ENCODE data around the gene ASPHD2.

The ASPHD2 gene

GRCh38 chr22:26485806-26486390 lies 56.8 kb downstream of the ASPHD2 start:
- TF ChIP-seq CREB5 (CRISPR knock-in tag; IDR thresholded peaks at IDR 0.05; ENCODE audit: low read depth): no peak
- no peak for TF ChIP-seq ZFP3 (CRISPR knock-in tag; IDR thresholded peaks at IDR 0.05)
- no peak for TF ChIP-seq ZNF8 (CRISPR knock-in tag; IDR thresholded peaks at IDR 0.05)
- no peak for TF ChIP-seq SNAI2 (CRISPR knock-in tag; IDR thresholded peaks at IDR 0.05)
- no peak for TF ChIP-seq TOX (CRISPR knock-in tag; IDR thresholded peaks at IDR 0.05; ENCODE audit: borderline replicate concordance)
- TF ChIP-seq GLIS3 (CRISPR knock-in tag; IDR thresholded peaks at IDR 0.05): no peak
- no peak for TF ChIP-seq ISL1 (CRISPR knock-in tag; IDR thresholded peaks at IDR 0.05)
- TF ChIP-seq ARNTL (CRISPR knock-in tag; IDR thresholded peaks at IDR 0.05; ENCODE audit: borderline replicate concordance, low read depth): no peak
- ATAC-seq: no peak

GRCh38 chr22:26486394-26486793 lies 57.3 kb downstream of the ASPHD2 start:
- ATAC-seq: no peak
- TF ChIP-seq TSHZ2 (CRISPR knock-in tag; IDR thresholded peaks at IDR 0.05): no peak
- no peak for TF ChIP-seq OSR1 (CRISPR knock-in tag; IDR thresholded peaks at IDR 0.05)
- TF ChIP-seq CSRNP3 (CRISPR knock-in tag; IDR thresholded peaks at IDR 0.05): no peak
- TF ChIP-seq RARB (CRISPR knock-in tag; IDR thresholded peaks at IDR 0.05): no peak
- TF ChIP-seq ISL1 (CRISPR knock-in tag; IDR thresholded peaks at IDR 0.05): no peak
- no peak for TF ChIP-seq ZNF565 (CRISPR knock-in tag; conservative IDR thresholded peaks at IDR 0.05; ENCODE audit: low read depth)

GRCh38 chr22:26487996-26488395 lies 58.9 kb downstream of the ASPHD2 start:
- no peak for TF ChIP-seq PPARA (CRISPR knock-in tag; IDR thresholded peaks at IDR 0.05; ENCODE audit: borderline replicate concordance)
- TF ChIP-seq ESRRG (CRISPR knock-in tag; IDR thresholded peaks at IDR 0.05): no peak
- no peak for TF ChIP-seq ZC3H10 (CRISPR knock-in tag; IDR thresholded peaks at IDR 0.05)
- no peak for TF ChIP-seq BACH2 (CRISPR knock-in tag; IDR thresholded peaks at IDR 0.05; ENCODE audit: borderline replicate concordance)
- TF ChIP-seq ISL1 (CRISPR knock-in tag; IDR thresholded peaks at IDR 0.05): no peak
- TF ChIP-seq RARB (CRISPR knock-in tag; IDR thresholded peaks at IDR 0.05): no peak
- TF ChIP-seq TSHZ2 (CRISPR knock-in tag; IDR thresholded peaks at IDR 0.05): no peak
- TF ChIP-seq SNAI2 (CRISPR knock-in tag; IDR thresholded peaks at IDR 0.05): no peak
- ATAC-seq: no peak

GRCh38 chr22:26489447-26490036 lies 60.5 kb downstream of the ASPHD2 start:
- ATAC-seq: no peak
- TF ChIP-seq TSHZ2 (CRISPR knock-in tag; IDR thresholded peaks at IDR 0.05): no peak
- TF ChIP-seq POU6F1 (CRISPR knock-in tag; IDR thresholded peaks at IDR 0.05; ENCODE audit: borderline replicate concordance, low read depth): no peak
- no peak for TF ChIP-seq ZNF8 (CRISPR knock-in tag; IDR thresholded peaks at IDR 0.05)
- TF ChIP-seq OSR1 (CRISPR knock-in tag; IDR thresholded peaks at IDR 0.05): no peak
- no peak for TF ChIP-seq SNAI2 (CRISPR knock-in tag; IDR thresholded peaks at IDR 0.05)
- no peak for TF ChIP-seq ZNF70 (CRISPR knock-in tag; IDR thresholded peaks at IDR 0.05)
- no peak for TF ChIP-seq ISL1 (CRISPR knock-in tag; IDR thresholded peaks at IDR 0.05)
- no peak for TF ChIP-seq ZFP3 (CRISPR knock-in tag; IDR thresholded peaks at IDR 0.05)
- TF ChIP-seq GLIS3 (CRISPR knock-in tag; IDR thresholded peaks at IDR 0.05): no peak
- TF ChIP-seq TCF4 (CRISPR knock-in tag; IDR thresholded peaks at IDR 0.05; ENCODE audit: borderline replicate concordance): no peak
- no peak for TF ChIP-seq RARB (CRISPR knock-in tag; IDR thresholded peaks at IDR 0.05)
- TF ChIP-seq ESRRG (CRISPR knock-in tag; IDR thresholded peaks at IDR 0.05): no peak
- no peak for TF ChIP-seq ARNTL (CRISPR knock-in tag; IDR thresholded peaks at IDR 0.05; ENCODE audit: borderline replicate concordance, low read depth)
- TF ChIP-seq ZFP30 (CRISPR knock-in tag; IDR thresholded peaks at IDR 0.05): no peak
